Endodermal cell (in vitro differentiated cells): Measurements from ENCODE around the gene NOS1AP. TPM values are rescaled to one million over a fixed set of nuclear protein-coding genes. Genes with fewer than 3 reads are reported as not detected.

ENCODE experiments used
- DNase-seq: peaks from one replicate; pipeline ENCODE4 v3.0.0-alpha.2; 2017
- H3K27ac ChIP-seq: 2 replicates; pipeline ENCODE4 v1.5.1; 2013; ENCODE audit warnings: mild to moderate bottlenecking, low read depth, low read length, moderate library complexity
- H3K27me3 ChIP-seq: 2 replicates; pipeline ENCODE4 v1.6.1; 2013; ENCODE audit warnings: mild to moderate bottlenecking, low read length, moderate library complexity; ENCODE audit not compliant: insufficient read depth, control insufficient read depth, poor library complexity, severe bottlenecking
- H3K36me3 ChIP-seq: 2 replicates; pipeline ENCODE4 v1.7.0; 2013; ENCODE audit warnings: mild to moderate bottlenecking, low read length, moderate library complexity; ENCODE audit not compliant: control insufficient read depth, insufficient read depth
- H3K4me1 ChIP-seq: one replicate; pipeline ENCODE4 v1.7.0; 2013; ENCODE audit warnings: low read length; ENCODE audit not compliant: control insufficient read depth, insufficient read depth
- H3K4me3 ChIP-seq: 2 replicates; pipeline ENCODE4 v1.5.1; 2013; ENCODE audit warnings: mild to moderate bottlenecking, low read length, moderate library complexity
- H3K9ac ChIP-seq: 2 replicates; pipeline ENCODE4 v1.6.1; 2013; ENCODE audit warnings: mild to moderate bottlenecking, low read length, moderate library complexity; ENCODE audit not compliant: poor library complexity, severe bottlenecking; ENCODE audit errors: extremely low read depth
- H3K9me3 ChIP-seq: 2 replicates; pipeline ENCODE4 v1.6.1; 2013; ENCODE audit warnings: mild to moderate bottlenecking, low read length, moderate library complexity; ENCODE audit not compliant: control insufficient read depth
- H3K27ac Mint-ChIP-seq: 2 replicates; pipeline ENCODE4 v1.8.0; 2020; ENCODE audit warnings: mixed read lengths
- H3K27me3 Mint-ChIP-seq: 2 replicates; pipeline ENCODE4 v1.8.0; 2021; ENCODE audit warnings: mild to moderate bottlenecking, mixed read lengths; ENCODE audit not compliant: insufficient read depth
- H3K36me3 Mint-ChIP-seq: 2 replicates; pipeline ENCODE4 v1.8.0; 2020; ENCODE audit warnings: low read depth, mixed read lengths
- H3K4me1 Mint-ChIP-seq: 2 replicates; pipeline ENCODE4 v1.8.0; 2020; ENCODE audit warnings: mixed read lengths
- H3K4me3 Mint-ChIP-seq: 2 replicates; pipeline ENCODE4 v1.8.0; 2020; ENCODE audit warnings: mild to moderate bottlenecking, moderate library complexity, mixed read lengths
- H3K9me3 Mint-ChIP-seq: 2 replicates; pipeline ENCODE4 v1.8.0; 2020; ENCODE audit warnings: mild to moderate bottlenecking, mixed read lengths
- WGBS, 2 experiments: methylation state at CpG; one replicate each; pipeline versions ENCODE4 v1.1.5 to v1.1.7; 2013; ENCODE audit warnings: missing lambda C conversion rate in 2 of 2, mixed read lengths in 1 of 2; ENCODE audit not compliant: insufficient coverage in 1 of 2, insufficient read length in 1 of 2; 5-methylcytosine and 5-hydroxymethylcytosine counted together
- total RNA-seq, 2 donors: library from RNA; stranded (reverse); fragmentation: NEBNext Ultra II Directional in 1 of 2; extraction: Animal tissue kit (Norgen Biotek cat#: 25700) in 1 of 2; gene quantifications; 2 replicates in 1 of 2; 3 replicates in 1 of 2; pipeline ENCODE4 v1.2.1, GENCODE V29; 2021
- TF ChIP-seq, protein P1 (sequence below): fragments of 200-600 bp; sonication (generic); conservative IDR thresholded peaks from 2 replicates; pipeline ENCODE4 v1.5.0; 2021; ENCODE audit warnings: antibody characterized with exemption, mild to moderate bottlenecking

The NOS1AP gene
- total RNA-seq, 2 donors from 2014 or later = 4.8 to 5.9 TPM

DNA sequence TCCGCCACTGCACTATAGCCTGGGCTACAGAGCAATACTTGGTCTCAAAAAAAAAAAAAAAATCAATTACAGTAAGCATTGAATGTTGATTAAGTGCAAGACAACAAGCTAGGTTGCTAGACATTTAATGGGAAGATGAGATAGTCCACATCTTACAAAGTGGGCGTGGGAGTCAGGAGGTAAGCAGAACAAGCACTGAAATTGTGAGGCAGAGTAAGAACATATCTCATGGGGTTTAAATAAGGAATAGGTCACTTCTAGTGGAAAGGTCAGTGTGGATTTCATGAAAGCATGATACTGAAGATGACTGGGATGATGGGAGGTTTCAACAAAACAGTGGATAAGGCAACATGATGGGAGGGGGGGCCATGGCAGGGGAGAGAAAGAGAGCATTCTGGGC lies 44.0 kb upstream of the NOS1AP start:
- Mint-ChIP-seq H3K27me3 (peaks cover 65% of the 10 kb centered on the region), H3K9me3 (peaks cover 5% of the 10 kb centered on the region), H3K27ac (no peak overlapping the region), H3K4me3 (no peak overlapping the region), H3K4me1 (peaks cover 12% of the 10 kb centered on the region), H3K36me3 (no peaks in the 10 kb centered on the region)
- H3K4me3 ChIP-seq = no peak overlapping the region
- no peaks in the 10 kb centered on the region for H3K36me3 ChIP-seq
- H3K9ac ChIP-seq = no peak overlapping the region
- no peak overlapping the region for H3K27ac ChIP-seq
- no peaks in the 10 kb centered on the region for H3K9me3 ChIP-seq
- WGBS, 2 experiments = 89 to 92% methylated on average over 2 of the region's 2 CpGs
- TF ChIP-seq, protein P1, sequence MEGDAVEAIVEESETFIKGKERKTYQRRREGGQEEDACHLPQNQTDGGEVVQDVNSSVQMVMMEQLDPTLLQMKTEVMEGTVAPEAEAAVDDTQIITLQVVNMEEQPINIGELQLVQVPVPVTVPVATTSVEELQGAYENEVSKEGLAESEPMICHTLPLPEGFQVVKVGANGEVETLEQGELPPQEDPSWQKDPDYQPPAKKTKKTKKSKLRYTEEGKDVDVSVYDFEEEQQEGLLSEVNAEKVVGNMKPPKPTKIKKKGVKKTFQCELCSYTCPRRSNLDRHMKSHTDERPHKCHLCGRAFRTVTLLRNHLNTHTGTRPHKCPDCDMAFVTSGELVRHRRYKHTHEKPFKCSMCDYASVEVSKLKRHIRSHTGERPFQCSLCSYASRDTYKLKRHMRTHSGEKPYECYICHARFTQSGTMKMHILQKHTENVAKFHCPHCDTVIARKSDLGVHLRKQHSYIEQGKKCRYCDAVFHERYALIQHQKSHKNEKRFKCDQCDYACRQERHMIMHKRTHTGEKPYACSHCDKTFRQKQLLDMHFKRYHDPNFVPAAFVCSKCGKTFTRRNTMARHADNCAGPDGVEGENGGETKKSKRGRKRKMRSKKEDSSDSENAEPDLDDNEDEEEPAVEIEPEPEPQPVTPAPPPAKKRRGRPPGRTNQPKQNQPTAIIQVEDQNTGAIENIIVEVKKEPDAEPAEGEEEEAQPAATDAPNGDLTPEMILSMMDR = no peak
- DNase-seq = no peak
- H3K4me1 ChIP-seq = no peaks in the 10 kb centered on the region
- peaks cover 49% of the 10 kb centered on the region for H3K27me3 ChIP-seq

DNA sequence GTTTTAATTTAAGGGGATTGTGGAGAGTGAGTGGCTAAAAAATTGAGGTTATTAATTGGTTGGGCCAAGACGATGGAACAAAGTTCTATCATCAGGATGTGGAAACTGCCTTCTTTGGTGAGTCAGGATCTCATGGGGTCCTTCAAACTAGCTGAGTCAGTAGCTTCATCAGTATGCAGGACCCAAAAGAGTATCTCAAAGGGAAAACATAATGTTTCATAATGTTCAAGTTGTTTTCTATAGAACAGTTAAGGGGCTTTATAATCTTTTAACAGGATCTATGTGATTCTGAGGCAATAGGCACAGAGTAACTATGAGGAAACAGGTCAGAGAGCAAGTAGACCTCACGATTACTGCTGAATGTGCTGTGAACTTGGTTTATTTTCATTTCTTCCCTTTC lies 42.6 kb upstream of the NOS1AP start:
- TF ChIP-seq, protein P1 = no peak
- no peak overlapping the region for H3K27ac Mint-ChIP-seq
- Histone ChIP-seq H3K4me1 (no peaks in the 10 kb centered on the region), H3K4me3 (no peak overlapping the region), H3K36me3 (no peaks in the 10 kb centered on the region), H3K27ac (no peak overlapping the region), H3K9ac (no peak overlapping the region), H3K27me3 (peaks cover 49% of the 10 kb centered on the region), H3K9me3 (no peaks in the 10 kb centered on the region)
- peaks cover 71% of the 10 kb centered on the region for H3K27me3 Mint-ChIP-seq
- H3K4me1 Mint-ChIP-seq = peaks cover 6% of the 10 kb centered on the region
- no peaks in the 10 kb centered on the region for H3K36me3 Mint-ChIP-seq
- no peak overlapping the region for H3K4me3 Mint-ChIP-seq
- peaks cover 5% of the 10 kb centered on the region for H3K9me3 Mint-ChIP-seq
- 88 to 96% methylated on average over 1 to 2 of the region's 2 CpGs for WGBS, 2 experiments
- no peak for DNase-seq

DNA sequence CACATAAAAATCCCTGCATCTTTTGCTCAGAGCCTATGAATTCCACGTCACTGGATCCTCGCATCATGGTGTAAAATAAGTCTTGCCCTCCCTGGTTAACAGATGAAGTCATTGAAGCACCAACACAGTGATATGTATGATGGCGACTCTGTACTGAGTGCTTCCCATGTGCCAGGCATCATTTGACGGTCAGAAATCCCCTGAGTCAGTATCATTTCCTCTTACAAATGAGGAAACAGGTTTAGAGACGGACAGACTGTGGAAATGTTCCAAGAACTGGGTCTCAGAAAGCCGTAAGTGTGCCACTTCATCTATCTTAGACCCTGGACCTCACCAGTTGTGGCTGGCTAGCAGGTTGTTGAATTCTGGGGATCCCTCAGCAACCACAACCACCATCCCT lies 40.8 kb upstream of the NOS1AP start:
- Mint-ChIP-seq H3K4me3 (no peak overlapping the region), H3K36me3 (no peaks in the 10 kb centered on the region), H3K4me1 (peaks cover 5% of the 10 kb centered on the region), H3K27ac (no peak overlapping the region), H3K27me3 (peaks cover 65% of the 10 kb centered on the region), H3K9me3 (peaks cover 5% of the 10 kb centered on the region)
- no peaks in the 10 kb centered on the region for H3K9me3 ChIP-seq
- no peak overlapping the region for H3K27ac ChIP-seq
- 87 to 97% methylated on average over 6 of the region's 6 CpGs for WGBS, 2 experiments
- DNase-seq = no peak
- H3K4me3 ChIP-seq = no peak overlapping the region
- TF ChIP-seq, protein P1 = no peak
- no peaks in the 10 kb centered on the region for H3K4me1 ChIP-seq
- H3K9ac ChIP-seq = no peak overlapping the region
- H3K36me3 ChIP-seq = no peaks in the 10 kb centered on the region
- peaks cover 45% of the 10 kb centered on the region for H3K27me3 ChIP-seq
